PC-9 (cell line): Measurements from ENCODE around the gene NTNG2. TPM values are rescaled to one million over a fixed set of nuclear protein-coding genes. Genes with fewer than 3 reads are reported as not detected.

ENCODE experiments used
- BruUV-seq: library from RNA; stranded (reverse); fragments of 400-500 nt; replicated peaks from 2 replicates; lab custom pipeline; 2021; lab: Mats Ljungman, UMichigan
- CTCF ChIA-PET: fragments of 300-600 bp; sonication (Branson Sonifier 250); formaldehyde crosslinking; loops from one replicate; lab custom pipeline; 2022; ENCODE audit warnings: antibody characterized with exemption; lab: Charles Lee
- POLR2A ChIA-PET: fragments of 300-600 bp; sonication (Branson Sonifier 250); formaldehyde crosslinking; loops from one replicate; lab custom pipeline; 2022; ENCODE audit warnings: antibody characterized with exemption; ENCODE audit not compliant: unreplicated experiment; lab: Charles Lee
- DNase-seq, 2 experiments: peaks; one replicate each; pipeline versions ENCODE4 v3.0.0 to v3.0.0-alpha.2; 2015 to 2022; ENCODE audit warnings: mixed read lengths in 1 of 2
- H2AFZ ChIP-seq: fragments of 200-600 bp; sonication (generic); 2 replicates; pipeline ENCODE4 v1.8.1; 2017; ENCODE audit warnings: antibody characterized with exemption
- H3F3A ChIP-seq: fragments of 200-600 bp; sonication (generic); 2 replicates; pipeline ENCODE4 v1.8.1; 2017; ENCODE audit warnings: antibody characterized with exemption, mild to moderate bottlenecking, low read depth; ENCODE audit not compliant: insufficient read depth
- H3K27ac ChIP-seq: fragments of 200-600 bp; sonication (generic); 2 replicates; pipeline ENCODE4 v1.6.1; 2016; ENCODE audit warnings: mixed run types
- H3K27me3 ChIP-seq: fragments of 200-600 bp; sonication (generic); 2 replicates; pipeline ENCODE4 v1.6.1; 2016; ENCODE audit warnings: low read depth, mixed run types; ENCODE audit not compliant: insufficient read depth
- H3K36me3 ChIP-seq: fragments of 200-600 bp; sonication (generic); 2 replicates; pipeline ENCODE4 v1.6.1; 2016; ENCODE audit warnings: low read depth, mixed run types
- H3K4me1 ChIP-seq: fragments of 200-600 bp; sonication (generic); replicated peaks from 2 replicates; pipeline ENCODE4 v1.6.1; 2016; ENCODE audit warnings: mixed run types; ENCODE audit not compliant: insufficient read depth
- H3K4me2 ChIP-seq: fragments of 200-600 bp; sonication (generic); 2 replicates; pipeline ENCODE4 v1.6.1; 2017; ENCODE audit warnings: mixed run types
- H3K4me3 ChIP-seq: fragments of 200-600 bp; sonication (generic); 2 replicates; pipeline ENCODE4 v1.6.1; 2016; ENCODE audit warnings: mixed run types
- H3K79me2 ChIP-seq: fragments of 200-600 bp; sonication (generic); 2 replicates; pipeline ENCODE4 v1.6.1; 2017; ENCODE audit warnings: low read depth, mixed run types
- H3K9me2 ChIP-seq: fragments of 200-600 bp; sonication (generic); 2 replicates; pipeline ENCODE4 v1.8.1; 2017; ENCODE audit warnings: mild to moderate bottlenecking; ENCODE audit not compliant: insufficient read depth
- H3K9me3 ChIP-seq: fragments of 200-600 bp; sonication (generic); 2 replicates; pipeline ENCODE4 v1.8.1; 2016; ENCODE audit warnings: low read depth; ENCODE audit not compliant: insufficient read depth
- H4K20me1 ChIP-seq: fragments of 200-600 bp; sonication (generic); 2 replicates; pipeline ENCODE4 v1.8.1; 2017; ENCODE audit not compliant: insufficient read depth
- EZH2 ChIP-seq: fragments of 200-600 bp; sonication (generic); IDR thresholded peaks from 2 replicates; pipeline ENCODE4 v1.8.0; 2017; ENCODE audit warnings: antibody characterized with exemption, low read depth
- intact Hi-C: fragments of 100-400 bp; cut with micrococcal nuclease; formaldehyde crosslinking; loops from one replicate; pipeline ENCODE4 v1.10.0; 2022; ENCODE audit not compliant: unreplicated experiment
- total RNA-seq: library from RNA; stranded (reverse); gene quantifications from 2 replicates; pipeline ENCODE4 v1.2.3, GENCODE V29; 2021
- TF ChIP-seq, protein P1 (sequence below): fragments of 200-600 bp; sonication (generic); conservative IDR thresholded peaks from 2 replicates; pipeline ENCODE4 v1.6.1; 2017; ENCODE audit warnings: mixed run types, antibody characterized with exemption, mild to moderate bottlenecking, moderate library complexity

The NTNG2 gene
- total RNA-seq, 1 experiment from 2014 or later: not detected

DNA sequence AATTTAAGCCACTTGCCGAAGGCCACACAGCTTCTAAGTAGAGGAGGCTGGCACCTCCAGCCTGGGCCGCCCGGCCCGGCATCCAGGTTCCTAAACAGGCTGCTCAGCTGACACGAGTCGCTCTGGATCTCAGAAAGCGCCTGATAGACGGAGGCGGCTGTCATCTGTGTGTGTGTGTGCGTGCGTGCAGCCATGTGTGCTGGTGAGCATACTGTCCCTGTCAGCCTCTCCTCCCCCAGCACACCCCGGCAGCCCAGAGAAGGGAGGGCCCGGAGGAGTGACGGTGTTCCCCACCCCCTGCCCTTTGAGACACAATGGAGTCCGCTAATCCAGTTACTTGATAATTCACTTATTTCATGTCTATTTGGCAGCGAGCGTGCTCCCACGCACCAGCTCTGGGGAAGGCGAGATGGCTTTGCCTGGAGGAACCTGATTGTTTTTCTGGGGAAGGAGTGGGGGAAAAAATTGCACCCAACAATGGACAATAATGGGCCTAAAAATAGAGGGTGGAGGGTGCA lies 20.0 kb downstream of the NTNG2 start:
- Histone ChIP-seq H3F3A (no peaks in the 10 kb centered on the region), H3K4me3 (no peak overlapping the region), H3K4me1 (no peaks in the 10 kb centered on the region), H3K4me2 (no peak overlapping the region), H4K20me1 (no peaks in the 10 kb centered on the region), H3K79me2 (no peaks in the 10 kb centered on the region), H2AFZ (no peak overlapping the region), H3K27me3 (peaks cover 95% of the 10 kb centered on the region), H3K36me3 (no peaks in the 10 kb centered on the region), H3K9me3 (no peaks in the 10 kb centered on the region), H3K27ac (no peak overlapping the region), H3K9me2 (no peaks in the 10 kb centered on the region)
- no peak for DNase-seq
- no TSS peak for BruUV-seq
- POLR2A ChIA-PET: no interaction called here
- TF ChIP-seq EZH2: no peak
- TF ChIP-seq, protein P1, sequence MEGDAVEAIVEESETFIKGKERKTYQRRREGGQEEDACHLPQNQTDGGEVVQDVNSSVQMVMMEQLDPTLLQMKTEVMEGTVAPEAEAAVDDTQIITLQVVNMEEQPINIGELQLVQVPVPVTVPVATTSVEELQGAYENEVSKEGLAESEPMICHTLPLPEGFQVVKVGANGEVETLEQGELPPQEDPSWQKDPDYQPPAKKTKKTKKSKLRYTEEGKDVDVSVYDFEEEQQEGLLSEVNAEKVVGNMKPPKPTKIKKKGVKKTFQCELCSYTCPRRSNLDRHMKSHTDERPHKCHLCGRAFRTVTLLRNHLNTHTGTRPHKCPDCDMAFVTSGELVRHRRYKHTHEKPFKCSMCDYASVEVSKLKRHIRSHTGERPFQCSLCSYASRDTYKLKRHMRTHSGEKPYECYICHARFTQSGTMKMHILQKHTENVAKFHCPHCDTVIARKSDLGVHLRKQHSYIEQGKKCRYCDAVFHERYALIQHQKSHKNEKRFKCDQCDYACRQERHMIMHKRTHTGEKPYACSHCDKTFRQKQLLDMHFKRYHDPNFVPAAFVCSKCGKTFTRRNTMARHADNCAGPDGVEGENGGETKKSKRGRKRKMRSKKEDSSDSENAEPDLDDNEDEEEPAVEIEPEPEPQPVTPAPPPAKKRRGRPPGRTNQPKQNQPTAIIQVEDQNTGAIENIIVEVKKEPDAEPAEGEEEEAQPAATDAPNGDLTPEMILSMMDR: no peak
- CTCF ChIA-PET: interaction anchor here (0.6 kb wide), 1 partner anchor 71 kb away, joined by 3 read pairs; no protein-coding TSS in a partner anchor
- intact Hi-C loops: no loop called here

DNA sequence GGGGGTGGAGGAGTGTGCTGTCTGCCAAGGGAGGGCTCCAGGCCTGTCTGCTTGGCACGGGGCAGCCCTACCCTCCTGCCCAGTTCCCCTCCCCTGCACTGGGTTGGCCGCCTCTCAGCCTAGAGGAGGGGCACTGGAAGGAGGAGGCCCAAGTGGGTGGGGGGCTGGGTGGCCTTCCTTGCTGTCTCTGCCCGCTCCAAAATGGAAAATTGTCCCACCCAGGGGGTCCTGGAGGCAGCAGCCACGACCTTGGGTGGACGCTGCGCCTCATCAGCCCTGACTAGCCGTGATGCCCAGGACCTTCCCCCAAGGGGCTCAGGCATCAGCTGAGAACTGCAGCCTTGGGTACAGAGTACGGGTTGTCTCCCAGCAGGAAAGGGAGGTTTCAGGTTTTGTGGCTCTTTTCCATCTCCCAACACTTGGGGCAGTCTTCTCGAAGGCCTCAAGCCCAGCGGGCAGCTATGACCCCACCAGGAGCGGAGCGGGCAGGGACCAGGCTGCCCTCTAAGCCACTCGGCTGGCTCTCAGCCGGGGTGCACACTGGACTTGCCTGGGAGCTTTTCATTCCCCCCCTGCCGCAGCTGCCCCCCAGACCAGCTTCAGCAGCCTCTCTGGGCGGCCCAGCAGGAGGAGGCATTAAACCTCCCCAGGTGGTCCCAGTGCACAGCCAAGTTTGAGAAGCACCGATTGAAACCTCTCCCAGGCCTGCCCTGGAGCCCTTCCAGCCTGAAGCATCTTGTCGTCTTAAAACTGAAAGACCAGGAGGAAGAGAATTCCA lies 20.6 kb downstream of the NTNG2 start:
- no peak overlapping the region for H3K4me3 ChIP-seq
- no peak for DNase-seq
- intact Hi-C loops: no loop called here

DNA sequence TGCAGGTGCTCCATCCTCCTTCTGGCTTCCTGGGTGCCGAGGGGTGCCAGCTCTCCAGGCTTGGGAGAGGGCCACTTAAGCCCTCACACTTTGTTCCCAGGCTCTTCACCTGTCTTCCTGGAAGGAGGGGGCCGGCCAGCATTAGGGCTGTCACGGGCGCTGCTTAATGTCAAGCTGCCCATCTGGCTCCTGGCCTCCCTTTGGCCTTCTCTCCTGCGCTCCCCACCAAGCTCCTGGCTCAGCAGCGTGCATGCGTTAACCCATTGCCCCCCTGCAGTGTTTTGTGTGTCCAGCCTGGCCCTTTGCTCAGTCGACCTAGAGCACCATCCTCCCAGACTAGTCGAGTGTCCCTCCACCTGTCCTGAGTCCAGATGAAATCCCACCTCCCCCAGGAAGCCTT lies 21.3 kb downstream of the NTNG2 start:
- Histone ChIP-seq H3K36me3 (no peaks in the 10 kb centered on the region), H2AFZ (no peak overlapping the region), H3K9me2 (no peaks in the 10 kb centered on the region), H3K27ac (no peak overlapping the region), H3K4me3 (no peak overlapping the region), H3K9me3 (no peaks in the 10 kb centered on the region), H3F3A (no peaks in the 10 kb centered on the region), H3K4me2 (no peak overlapping the region), H4K20me1 (no peaks in the 10 kb centered on the region), H3K4me1 (no peaks in the 10 kb centered on the region), H3K79me2 (no peaks in the 10 kb centered on the region), H3K27me3 (peaks cover 96% of the 10 kb centered on the region)
- ChIA-PET CTCF (no interaction called here), POLR2A (no interaction called here)
- TF ChIP-seq EZH2: no peak
- TF ChIP-seq, protein P1: no peak
- DNase-seq: no peak
- BruUV-seq: no TSS peak
- intact Hi-C loops: no loop called here

More for the DNA sequence above, 20.6 kb downstream of the NTNG2 start:
- H3K4me2 ChIP-seq: no peak overlapping the region
- no TSS peak for BruUV-seq
- H3K9me3 ChIP-seq: no peaks in the 10 kb centered on the region
- CTCF ChIA-PET: no interaction called here
- H3F3A ChIP-seq: no peaks in the 10 kb centered on the region
- H2AFZ ChIP-seq: no peak overlapping the region
- no peaks in the 10 kb centered on the region for H3K9me2 ChIP-seq
- POLR2A ChIA-PET: no interaction called here
- no peaks in the 10 kb centered on the region for H3K36me3 ChIP-seq
- no peak overlapping the region for H3K27ac ChIP-seq
- TF ChIP-seq, protein P1: no peak; the same call in 1 of the 2 replicates
- TF ChIP-seq EZH2: no peak
- H3K4me1 ChIP-seq: no peaks in the 10 kb centered on the region
- peaks cover 96% of the 10 kb centered on the region for H3K27me3 ChIP-seq
- no peaks in the 10 kb centered on the region for H3K79me2 ChIP-seq
- no peaks in the 10 kb centered on the region for H4K20me1 ChIP-seq
